GM12878 (cell line): Measurements from ENCODE around the gene TEX36. TPM values are rescaled to one million over a fixed set of nuclear protein-coding genes. Genes with fewer than 3 reads are reported as not detected.

ENCODE experiments used
- ATAC-seq: fragments of 200-7000 bp; cut with Tn5 transposase; 3 replicates; pipeline ENCODE4 v1.9.1; 2020; ENCODE audit warnings: mild to moderate bottlenecking, moderate library complexity
- BruUV-seq: library from RNA; stranded (reverse); fragments of 400-500 nt; replicated peaks from 2 replicates; lab custom pipeline; 2021; lab: Mats Ljungman, UMichigan
- CTCF ChIA-PET: fragments of 300-600 bp; sonication (Branson Sonifier 250); formaldehyde crosslinking; extraction: SDS; loops from one replicate; lab custom pipeline; 2021; ENCODE audit warnings: inconsistent platforms; lab: Yijun Ruan, JAX
- POLR2A ChIA-PET: fragments of 350-600 bp; formaldehyde crosslinking; extraction: SDS; loops from one replicate; lab custom pipeline; 2021; ENCODE audit warnings: inconsistent platforms; lab: Charles Lee
- RAD21 ChIA-PET: fragments of 300-600 bp; sonication (Branson Sonifier 250); formaldehyde crosslinking; loops from one replicate; lab custom pipeline; 2023; ENCODE audit warnings: antibody characterized with exemption; ENCODE audit not compliant: unreplicated experiment; lab: Charles Lee
- SMC1A ChIA-PET: fragments of 300-600 bp; sonication (Branson Sonifier 250); formaldehyde crosslinking; loops from one replicate; lab custom pipeline; 2023; ENCODE audit not compliant: unreplicated experiment, uncharacterized antibody; lab: Charles Lee
- DNase-seq: peaks from one replicate; pipeline ENCODE4 v3.0.0-alpha.2; 2011; ENCODE audit warnings: low read depth, low spot score
- FAIRE-seq: peaks from 3 replicates; lab custom pipeline; 2011; peaks lifted over from hg19 to GRCh38; lab: Jason Lieb, UNC
- H2AFZ ChIP-seq: 2 replicates; pipeline ENCODE4 v1.6.0; 2011; ENCODE audit warnings: low read depth, low read length, control low read depth; ENCODE audit not compliant: control insufficient read depth
- H3K27ac ChIP-seq: 2 replicates; pipeline ENCODE4 v1.5.1; 2011; ENCODE audit warnings: control low read depth; ENCODE audit not compliant: control insufficient read depth, insufficient read depth
- H3K27me3 ChIP-seq, 2 experiments: replicated peaks in 1 of 2; 2 replicates each; pipeline versions ENCODE4 v1.6.0 to v1.6.1; 2011; ENCODE audit warnings: low read length in 1 of 2; ENCODE audit not compliant: control insufficient read depth in 2 of 2, insufficient read depth in 2 of 2
- H3K36me3 ChIP-seq, 2 experiments: 2 replicates each; pipeline ENCODE4 v1.5.1; 2011; ENCODE audit warnings: low read length in 1 of 2; ENCODE audit not compliant: control insufficient read depth in 2 of 2, insufficient read depth in 2 of 2
- H3K4me1 ChIP-seq: 2 replicates; pipeline ENCODE4 v1.6.1; 2011; ENCODE audit warnings: mild to moderate bottlenecking, low read length, moderate library complexity, mixed read lengths; ENCODE audit not compliant: control insufficient read depth, insufficient read depth
- H3K4me2 ChIP-seq: 2 replicates; pipeline ENCODE4 v1.6.0; 2011; ENCODE audit warnings: control low read depth; ENCODE audit not compliant: control insufficient read depth, insufficient read depth
- H3K4me3 ChIP-seq: fragments of 200-600 bp; sonication (generic); 2 replicates; pipeline ENCODE4 v1.5.1; 2016
- H3K79me2 ChIP-seq: 2 replicates; pipeline ENCODE4 v1.6.0; 2011; ENCODE audit warnings: low read length; ENCODE audit not compliant: control insufficient read depth, insufficient read depth
- H3K9ac ChIP-seq: 2 replicates; pipeline ENCODE4 v1.8.0; 2011; ENCODE audit warnings: low read length, control low read depth, mixed read lengths; ENCODE audit not compliant: control insufficient read depth, insufficient read depth
- H3K9me3 ChIP-seq: replicated peaks from 3 replicates; pipeline ENCODE4 v1.5.1; 2011; ENCODE audit warnings: mild to moderate bottlenecking, low read length; ENCODE audit not compliant: control insufficient read depth, insufficient read depth
- H4K20me1 ChIP-seq: 2 replicates; pipeline ENCODE4 v1.6.0; 2011; ENCODE audit not compliant: control insufficient read depth, insufficient read depth
- CBX3 ChIP-seq: fragments of 200-600 bp; sonication (generic); IDR thresholded peaks from 2 replicates; pipeline ENCODE4 v1.6.1; 2016; ENCODE audit warnings: low read depth, borderline replicate concordance
- CEBPZ ChIP-seq: fragments of 150-350 bp; IDR thresholded peaks from 2 replicates; pipeline ENCODE4 v1.6.1; 2016; ENCODE audit warnings: low read depth, low read length
- CHD2 ChIP-seq: IDR thresholded peaks from 2 replicates; pipeline ENCODE4 v1.6.1; 2011; ENCODE audit warnings: low read depth, low read length, improper control_type of control experiment, borderline replicate concordance
- E2F4 ChIP-seq: IDR thresholded peaks from 2 replicates; pipeline ENCODE4 v1.6.1; 2012; ENCODE audit warnings: low read depth, low read length, improper control_type of control experiment
- E2F8 ChIP-seq: fragments of 450-650 bp; IDR thresholded peaks from 2 replicates; pipeline ENCODE4 v1.6.1; 2018; ENCODE audit warnings: mild to moderate bottlenecking, low read depth, moderate library complexity; ENCODE audit not compliant: partially characterized antibody
- ELK1 ChIP-seq: IDR thresholded peaks from 2 replicates; pipeline ENCODE4 v1.6.1; 2012; ENCODE audit warnings: low read depth, low read length, improper control_type of control experiment
- MXI1 ChIP-seq: fragments of 150-350 bp; IDR thresholded peaks from 2 replicates; pipeline ENCODE4 v1.6.1; 2011; ENCODE audit warnings: low read depth, mild to moderate bottlenecking, inconsistent platforms, low read length, improper control_type of control experiment
- NFIC ChIP-seq: IDR thresholded peaks from 2 replicates; pipeline ENCODE4 v1.6.1; 2012; ENCODE audit warnings: low read depth, mild to moderate bottlenecking, inconsistent platforms, low read length, moderate library complexity
- NFYA ChIP-seq: IDR thresholded peaks from 2 replicates; pipeline ENCODE4 v1.6.1; 2011; ENCODE audit warnings: low read depth, mild to moderate bottlenecking, low read length, improper control_type of control experiment, borderline replicate concordance
- NFYB ChIP-seq: IDR thresholded peaks from 2 replicates; pipeline ENCODE4 v1.6.1; 2011; ENCODE audit warnings: low read depth, mild to moderate bottlenecking, low read length, improper control_type of control experiment, moderate library complexity; ENCODE audit not compliant: insufficient read depth
- SREBF1 ChIP-seq: IDR thresholded peaks from 2 replicates; pipeline ENCODE4 v1.6.1; 2012; ENCODE audit warnings: mild to moderate bottlenecking, low read length
- SREBF2 ChIP-seq: IDR thresholded peaks from 2 replicates; pipeline ENCODE4 v1.6.1; 2012; ENCODE audit warnings: mild to moderate bottlenecking, low read length
- ZNF24 ChIP-seq: fragments of 450-650 bp; IDR thresholded peaks from 2 replicates; pipeline ENCODE4 v1.6.1; 2017; ENCODE audit warnings: antibody characterized with exemption, mild to moderate bottlenecking
- ZNF384 ChIP-seq: IDR thresholded peaks from 2 replicates; pipeline ENCODE4 v1.6.1; 2012; ENCODE audit warnings: low read depth, mild to moderate bottlenecking, low read length, improper control_type of control experiment, borderline replicate concordance
- ZNF622 ChIP-seq: fragments of 450-650 bp; IDR thresholded peaks from 2 replicates; pipeline ENCODE4 v1.6.1; 2017; ENCODE audit warnings: mild to moderate bottlenecking, inconsistent platforms
- WGBS: methylation state at CpG from one replicate; pipeline ENCODE4 v1.1.6; 2016; ENCODE audit warnings: low lambda C conversion rate; ENCODE audit not compliant: insufficient replicate concordance, insufficient coverage; ENCODE audit errors: missing lambda C conversion rate; 5-methylcytosine and 5-hydroxymethylcytosine counted together
- in situ Hi-C: fragments of 300-500 bp; cut with MboI; formaldehyde crosslinking; loops from 9 replicates; pipeline ENCODE4 v1.14.3; 2018; ENCODE audit warnings: mixed read lengths
- intact Hi-C: fragments of 100-400 bp; cut with micrococcal nuclease; formaldehyde crosslinking; loops from one replicate; pipeline ENCODE4 v1.14.2; 2022; ENCODE audit not compliant: unreplicated experiment
- polyA plus RNA-seq, 11 experiments: library from polyadenylated mRNA; depleted of rRNA in 4 of 11; unstranded in 6 of 11; stranded (reverse) in 5 of 11; fragments of >200 nt; fragmentation: Nextera tagmentation in 4 of 11; fragmentation: Illumina TruSeq in 1 of 11; extraction: Ambion mirVana in 4 of 11; extraction: Trizol in 1 of 11; gene quantifications; 1 replicate in 1 of 11; 2 replicates in 10 of 11; pipeline versions ENCODE4 v1.2.1 to v1.2.3, GENCODE V29; 2011 to 2016; ENCODE audit warnings: inconsistent platforms in 2 of 11, missing spikeins in 2 of 11, low read depth in 1 of 11
- total RNA-seq, 4 experiments: library from RNA; depleted of rRNA in 3 of 4; stranded (reverse); fragments of >200 nt in 3 of 4; fragmentation: Illumina TruSeq in 1 of 4; extraction: Trizol in 1 of 4; gene quantifications; 2 replicates each; pipeline versions ENCODE4 v1.2.1 to v1.2.3, GENCODE V29; 2013 to 2021

The TEX36 gene
- total and polyA plus RNA-seq, 10 of the 15 experiments (the other 5 are each of a cell fraction or from before 2014, with no cell fraction given), result not detected

GRCh38 chr10:125637496-125637895 lies 45.5 kb downstream of the TEX36 start (continued):
- TF ChIP-seq E2F4 (no peak), SREBF1 (no peak), SREBF2 (no peak), E2F8 (no peak), ZNF384 (no peak), NFYB (no peak), NFYA (no peak)

- no peak overlapping the region for H3K4me3 ChIP-seq
- no peak overlapping the region for H2AFZ ChIP-seq
- DNase-seq, result no peak
- TF ChIP-seq CBX3, result no peak
- TF ChIP-seq CEBPZ, result no peak
- no peak for TF ChIP-seq CHD2
- no peak for TF ChIP-seq NFIC
- TF ChIP-seq ZNF622, result no peak
- no peak for TF ChIP-seq ELK1
- no peak for TF ChIP-seq MXI1
- no peak for TF ChIP-seq ZNF24
- no peaks in the 10 kb centered on the region for H3K9me3 ChIP-seq
- no peaks in the 10 kb centered on the region for H4K20me1 ChIP-seq
- H3K27ac ChIP-seq, result no peak overlapping the region
- WGBS, result 35% methylated on average over 5 of the region's 5 CpGs
- H3K79me2 ChIP-seq, result no peaks in the 10 kb centered on the region
- BruUV-seq, result no TSS peak
- in situ Hi-C loops (loop anchor here (5.0 kb wide), 1 partner anchor 587 kb away; no protein-coding TSS in a partner anchor), intact Hi-C loops (no loop called here)
- ChIA-PET CTCF (no interaction called here), POLR2A (no interaction called here), SMC1A (no interaction called here), RAD21 (no interaction called here)
- no peak overlapping the region for H3K4me2 ChIP-seq
- H3K36me3 ChIP-seq, result no peaks in the 10 kb centered on the region
- no peaks in the 10 kb centered on the region for H3K4me1 ChIP-seq
- no peak for ATAC-seq
- H3K27me3 ChIP-seq, result no peaks in the 10 kb centered on the region
- H3K9ac ChIP-seq, result no peak overlapping the region
- FAIRE-seq, result no peak
Observed at GRCh38 chr10:125634606-125635005, 48.4 kb downstream of the TEX36 start.
